Activated naive CD4-positive, alpha-beta T cell treated with anti-CD3 and anti-CD28 coated beads, Interleukin-2, amount 50 U/mL, for 16 hours (primary cell): ENCODE data around the gene G3BP1.
"Not testable (repeated sequence)": the region's sequence is repeated elsewhere in the genome, so short reads cannot be mapped to it uniquely, and the experiment has no call there.

Experiments
- DNase-seq: peaks from one replicate; pipeline ENCODE4 v3.0.0-alpha.2; 2020

G3BP1 gene

GRCh38 chr5:151800532-151800931 lies 28.8 kb downstream of the G3BP1 start:
- no peak for DNase-seq

DNA sequence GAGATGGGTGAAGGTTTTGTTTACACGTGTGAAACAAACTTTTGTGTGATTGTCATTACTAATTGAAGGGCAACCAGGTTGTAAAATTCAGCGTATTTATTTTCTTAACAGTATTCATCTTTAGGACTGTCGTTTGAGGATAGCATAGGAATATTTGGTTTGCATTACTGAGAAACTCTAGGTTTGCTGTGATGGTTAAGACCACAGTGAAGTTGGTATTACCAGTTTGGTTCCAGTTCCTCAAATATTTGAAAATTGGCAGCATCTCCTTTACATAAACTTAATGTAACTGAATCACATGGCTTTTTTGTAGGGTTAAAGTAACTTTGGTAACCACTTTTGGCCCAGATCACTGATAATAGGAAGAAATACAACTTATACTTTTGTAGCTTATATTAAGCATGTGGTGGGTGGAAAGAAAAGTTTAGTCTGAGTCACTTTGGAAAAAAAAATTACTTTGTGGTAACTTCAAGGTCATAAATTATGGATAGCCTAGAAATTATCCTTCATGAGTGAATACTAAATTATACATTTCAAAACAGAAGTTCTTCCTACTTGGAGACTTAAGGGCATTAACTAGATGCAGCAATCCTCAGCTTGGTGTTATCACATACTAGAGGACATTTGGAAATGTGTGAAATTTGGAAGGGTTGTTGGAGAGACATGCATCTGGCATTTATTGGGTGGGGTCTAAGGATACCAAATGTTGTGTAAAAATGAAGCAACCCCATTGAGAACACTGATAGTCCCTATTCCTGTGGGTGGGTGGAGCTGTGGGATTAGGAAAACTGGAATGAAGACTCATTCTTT lies 33.9 kb downstream of the G3BP1 start:
- DNase-seq = no peak

DNA sequence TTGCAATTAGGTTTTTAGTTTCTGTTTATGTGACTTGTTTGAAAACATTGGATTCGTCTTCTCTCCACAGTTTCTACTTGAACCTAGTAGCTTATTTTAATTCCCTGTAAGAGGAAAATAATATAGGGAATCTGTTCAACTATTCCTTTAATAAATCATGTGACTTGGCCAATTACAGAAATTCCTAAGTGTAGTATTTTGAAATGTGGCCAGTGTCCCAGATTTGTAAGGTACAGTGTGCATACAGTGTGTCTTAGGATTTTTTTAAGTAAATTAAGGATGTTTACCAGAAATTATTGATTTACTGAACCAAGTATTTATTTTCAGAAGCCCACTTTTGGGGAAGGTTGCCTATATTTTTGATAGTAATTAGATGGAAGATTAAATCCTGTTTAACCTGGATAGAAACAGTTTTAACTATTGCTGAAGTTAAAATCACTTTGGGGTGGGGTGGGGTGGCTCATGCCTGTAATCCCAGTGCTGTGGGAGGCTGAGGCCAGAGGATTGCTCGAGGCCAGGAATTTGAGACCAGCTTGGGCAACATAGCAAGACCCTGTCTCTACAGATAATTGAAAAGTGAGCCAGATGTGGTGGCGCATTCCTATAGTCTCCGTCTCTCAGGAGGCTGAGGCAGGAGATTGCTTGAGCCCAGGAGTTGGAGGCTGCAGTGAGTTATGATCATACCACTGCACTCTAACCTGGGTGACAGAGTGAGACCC lies 36.9 kb downstream of the G3BP1 start:
- no peak for DNase-seq

- no peak for DNase-seq
Measured at GRCh38 chr5:151810449-151810848, 38.7 kb downstream of the G3BP1 start.

GRCh38 chr5:151810897-151811296 lies 39.1 kb downstream of the G3BP1 start:
- DNase-seq = no peak

- DNase-seq = no peak
Measured at GRCh38 chr5:151811593-151812321, 40.0 kb downstream of the G3BP1 start.

GRCh38 chr5:151812757-151813309 lies 41.1 kb downstream of the G3BP1 start:
- DNase-seq = no peak

DNA sequence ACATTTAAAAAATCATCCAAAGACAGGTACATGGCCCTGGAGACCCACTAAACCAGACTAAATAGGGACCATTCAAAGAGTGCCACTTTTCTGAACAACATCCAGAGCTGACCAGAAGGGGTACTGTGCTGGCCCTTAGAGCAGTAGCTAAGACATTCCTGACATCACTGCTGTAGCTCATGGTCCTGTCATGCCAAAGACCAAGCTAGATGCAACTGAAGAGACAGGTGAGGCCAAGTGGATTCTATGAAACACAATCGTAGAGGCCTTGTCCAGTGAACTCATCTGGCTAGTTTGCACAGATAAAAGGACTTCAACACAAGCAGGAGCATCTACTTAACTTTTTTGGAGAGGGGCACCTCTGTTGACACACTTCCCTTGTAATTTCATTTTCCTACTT lies 43.3 kb downstream of the G3BP1 start:
- no peak for DNase-seq

- no peak for DNase-seq
Measured at GRCh38 chr5:151819830-151820229, 48.1 kb downstream of the G3BP1 start.

DNA sequence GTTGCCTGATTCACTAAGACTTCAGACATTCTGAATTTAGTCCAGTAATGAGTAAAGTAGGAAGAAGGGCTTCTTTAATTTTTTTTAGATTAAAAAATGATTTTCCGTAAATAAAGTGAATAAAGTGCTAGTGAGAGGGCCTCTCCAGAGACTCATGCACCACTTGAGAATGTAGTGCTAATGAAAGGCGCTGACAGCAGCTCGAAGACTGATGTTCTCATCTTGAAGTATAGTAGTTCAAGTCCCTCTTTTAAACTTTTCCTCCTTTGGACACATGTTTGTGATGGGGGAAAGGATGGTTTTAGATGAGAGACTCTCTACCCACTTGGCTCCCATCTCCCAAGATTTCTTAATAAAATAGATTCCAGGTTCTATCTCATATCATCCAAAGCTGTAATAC lies 48.5 kb downstream of the G3BP1 start:
- no peak for DNase-seq

DNA sequence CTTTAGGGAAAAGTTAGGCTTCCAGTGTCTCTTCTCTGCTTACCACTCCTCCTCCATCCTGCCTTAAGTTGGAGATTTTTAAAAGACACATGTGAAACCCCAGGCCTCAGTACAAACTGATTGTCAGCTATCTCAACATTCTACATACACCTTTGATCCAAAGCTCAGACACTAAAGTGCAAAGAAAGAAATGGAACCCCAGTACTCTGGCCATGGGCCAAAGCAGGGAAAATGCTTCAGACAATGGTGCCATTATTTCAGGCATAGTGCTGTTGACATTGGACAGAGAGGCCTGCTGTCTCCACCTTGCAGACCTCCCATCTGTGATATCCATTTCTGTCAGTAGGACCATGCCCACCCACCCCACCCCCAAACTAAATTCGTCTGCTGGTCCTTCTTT lies 49.1 kb downstream of the G3BP1 start:
- DNase-seq = no peak

DNA sequence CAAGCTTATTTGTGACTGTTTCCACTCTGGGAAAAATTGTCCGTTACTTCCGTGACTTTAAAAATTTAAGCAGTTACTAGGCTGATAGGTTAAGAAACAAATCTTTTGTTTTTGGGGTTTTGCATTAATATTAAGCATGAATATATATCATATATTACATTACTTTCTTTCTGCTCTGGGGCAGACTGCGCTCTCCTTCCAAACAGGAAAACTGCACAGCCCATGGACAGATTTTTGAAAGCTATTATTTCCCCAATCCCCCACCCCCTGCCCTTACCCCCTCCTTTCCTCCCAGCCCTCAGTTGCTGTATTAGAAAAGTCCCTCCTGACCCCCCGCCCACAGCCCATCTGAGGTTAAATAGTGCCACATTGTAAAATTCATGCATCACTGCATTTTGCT lies 50.4 kb downstream of the G3BP1 start:
- DNase-seq = no peak

DNA sequence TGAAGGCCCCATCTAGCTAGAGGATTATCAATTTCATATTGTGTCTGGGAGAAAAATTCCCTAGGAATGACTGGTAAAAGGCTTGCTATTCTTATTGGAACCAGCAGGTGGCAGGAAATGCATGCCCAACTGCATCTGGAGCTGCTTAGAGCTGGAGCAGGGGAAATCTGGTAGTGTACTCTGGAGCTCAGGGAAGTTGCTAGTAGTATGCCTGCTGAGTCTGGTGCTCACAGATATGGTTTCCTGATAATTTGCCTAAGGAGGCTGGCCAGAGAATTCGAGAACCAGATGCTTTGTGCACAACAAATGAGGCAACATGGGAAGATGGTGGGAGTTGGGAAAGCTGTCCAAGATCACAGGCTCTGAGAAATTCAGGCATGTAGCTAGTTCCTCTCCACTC lies 53.7 kb downstream of the G3BP1 start:
- no peak for DNase-seq

DNA sequence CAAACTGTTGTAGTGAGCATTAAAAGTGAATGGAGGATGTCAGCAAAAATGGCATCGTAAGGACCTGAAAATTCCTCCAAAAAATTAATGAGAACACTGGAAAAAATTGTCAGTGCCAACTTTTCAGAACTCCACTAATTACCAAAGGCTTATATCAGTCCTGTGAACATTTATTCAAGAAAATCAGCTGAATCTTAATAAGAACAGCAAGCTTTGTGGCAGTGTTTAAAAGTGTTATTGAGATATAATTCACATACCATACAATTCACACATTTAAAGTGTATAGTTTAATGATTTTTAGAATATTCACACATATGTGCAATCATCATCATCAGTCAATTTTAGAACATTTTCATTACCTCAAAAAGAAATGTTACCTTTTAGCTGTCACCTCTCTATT lies 57.6 kb downstream of the G3BP1 start:
- no peak for DNase-seq

GRCh38 chr5:151832843-151833242 lies 61.1 kb downstream of the G3BP1 start:
- DNase-seq = not testable (repeated sequence)

- DNase-seq = no peak
Measured at GRCh38 chr5:151846765-151847164, 75.0 kb downstream of the G3BP1 start.

DNA sequence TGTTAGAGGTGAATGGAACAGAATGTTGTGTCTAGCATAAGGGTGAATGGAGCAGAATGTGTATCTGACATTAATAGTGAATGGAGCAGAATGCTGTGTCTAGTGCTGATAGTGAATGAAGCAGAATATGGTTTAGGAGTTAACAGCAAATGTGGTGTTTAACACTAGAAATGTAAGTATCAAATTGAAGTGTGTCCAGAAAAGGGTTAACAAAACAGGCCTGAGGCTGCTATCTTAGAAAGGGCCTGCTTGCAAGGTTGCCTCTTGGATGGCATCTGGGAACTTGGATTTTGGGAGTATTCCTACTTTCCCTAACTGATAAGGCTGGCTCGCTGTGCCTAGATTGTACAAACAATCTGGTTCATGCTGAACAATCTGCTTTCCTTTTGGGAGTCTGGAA lies 76.1 kb downstream of the G3BP1 start:
- no peak for DNase-seq

- DNase-seq = no peak
Measured at GRCh38 chr5:151855701-151856100, 83.9 kb downstream of the G3BP1 start.

DNA sequence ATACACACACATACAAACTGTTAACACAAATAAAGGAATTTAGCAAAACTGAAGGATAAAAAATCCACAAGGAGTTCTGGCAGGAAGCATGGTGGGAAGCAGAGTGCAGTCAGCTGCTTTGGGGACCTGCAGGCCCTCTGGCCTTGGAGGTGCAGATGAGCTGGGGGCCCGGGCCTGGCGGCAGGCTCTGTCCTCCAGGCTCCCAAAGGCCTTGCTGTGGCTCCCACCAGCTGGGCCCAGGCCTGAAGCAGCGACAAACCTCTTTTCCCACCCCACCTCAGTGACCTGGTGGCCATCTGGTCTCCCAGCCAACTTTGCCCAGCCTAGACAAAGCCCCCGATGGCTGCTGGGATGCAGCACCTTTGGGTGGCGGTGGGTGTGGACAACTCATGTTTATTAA lies 85.1 kb downstream of the G3BP1 start:
- DNase-seq = no peak

DNA sequence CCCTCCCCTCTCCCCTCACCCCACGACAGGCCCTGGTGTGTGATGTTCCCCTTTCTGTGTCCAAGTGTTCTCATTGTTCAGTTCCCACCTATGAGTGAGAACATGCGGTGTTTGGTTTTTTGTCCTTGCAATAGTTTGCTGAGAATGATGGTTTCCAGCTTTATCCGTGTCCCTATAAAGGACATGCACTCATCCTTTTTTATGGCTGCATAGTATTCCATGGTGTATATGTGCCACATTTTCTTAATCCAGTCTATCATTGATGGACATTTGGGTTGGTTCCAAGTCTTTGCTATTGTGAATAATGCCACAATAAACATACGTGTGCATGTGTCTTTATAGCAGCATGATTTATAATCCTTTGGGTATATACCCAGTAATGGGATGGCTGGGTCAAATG lies 89.1 kb downstream of the G3BP1 start:
- DNase-seq = not testable (repeated sequence)
